Measurements from ENCODE around the gene ADAMTSL1.

- TF ChIP-seq CTCF (IDR thresholded peaks at IDR 0.05; ENCODE audit: insufficient read depth, low read length) (no peak), POLR2AphosphoS5 (IDR thresholded peaks at IDR 0.05; ENCODE audit: low read depth) (no peak), REST (IDR thresholded peaks at IDR 0.05; ENCODE audit: insufficient replicate concordance, low read depth) (no peak), SPI1 (IDR thresholded peaks at IDR 0.05; ENCODE audit: borderline replicate concordance, low read depth) (no peak), GABPA (IDR thresholded peaks at IDR 0.05; ENCODE audit: low read depth) (no peak)
Measured at GRCh38 chr9:18516965-18517364, 43.0 kb downstream of the ADAMTSL1 start.

Measured in HL-60 (cell line).